A549 treated with CORT108297 at 1 μM for 4 hours (cell line): Measurements from ENCODE around the gene SH3BP4. TPM values are rescaled to one million over a fixed set of nuclear protein-coding genes. Genes with fewer than 3 reads are reported as not detected.

ENCODE experiments used
- total RNA-seq: library from RNA; stranded (reverse); fragments of 200-300 nt; extraction: Qiagen RNA extraction; gene quantifications from 5 replicates; pipeline ENCODE4 v1.2.3, GENCODE V29; 2022

Gene SH3BP4, protein sequence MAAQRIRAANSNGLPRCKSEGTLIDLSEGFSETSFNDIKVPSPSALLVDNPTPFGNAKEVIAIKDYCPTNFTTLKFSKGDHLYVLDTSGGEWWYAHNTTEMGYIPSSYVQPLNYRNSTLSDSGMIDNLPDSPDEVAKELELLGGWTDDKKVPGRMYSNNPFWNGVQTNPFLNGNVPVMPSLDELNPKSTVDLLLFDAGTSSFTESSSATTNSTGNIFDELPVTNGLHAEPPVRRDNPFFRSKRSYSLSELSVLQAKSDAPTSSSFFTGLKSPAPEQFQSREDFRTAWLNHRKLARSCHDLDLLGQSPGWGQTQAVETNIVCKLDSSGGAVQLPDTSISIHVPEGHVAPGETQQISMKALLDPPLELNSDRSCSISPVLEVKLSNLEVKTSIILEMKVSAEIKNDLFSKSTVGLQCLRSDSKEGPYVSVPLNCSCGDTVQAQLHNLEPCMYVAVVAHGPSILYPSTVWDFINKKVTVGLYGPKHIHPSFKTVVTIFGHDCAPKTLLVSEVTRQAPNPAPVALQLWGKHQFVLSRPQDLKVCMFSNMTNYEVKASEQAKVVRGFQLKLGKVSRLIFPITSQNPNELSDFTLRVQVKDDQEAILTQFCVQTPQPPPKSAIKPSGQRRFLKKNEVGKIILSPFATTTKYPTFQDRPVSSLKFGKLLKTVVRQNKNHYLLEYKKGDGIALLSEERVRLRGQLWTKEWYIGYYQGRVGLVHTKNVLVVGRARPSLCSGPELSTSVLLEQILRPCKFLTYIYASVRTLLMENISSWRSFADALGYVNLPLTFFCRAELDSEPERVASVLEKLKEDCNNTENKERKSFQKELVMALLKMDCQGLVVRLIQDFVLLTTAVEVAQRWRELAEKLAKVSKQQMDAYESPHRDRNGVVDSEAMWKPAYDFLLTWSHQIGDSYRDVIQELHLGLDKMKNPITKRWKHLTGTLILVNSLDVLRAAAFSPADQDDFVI
- 31.6 to 37.3 TPM (median 34.5 TPM) in 5 replicates for total RNA-seq

DNA sequence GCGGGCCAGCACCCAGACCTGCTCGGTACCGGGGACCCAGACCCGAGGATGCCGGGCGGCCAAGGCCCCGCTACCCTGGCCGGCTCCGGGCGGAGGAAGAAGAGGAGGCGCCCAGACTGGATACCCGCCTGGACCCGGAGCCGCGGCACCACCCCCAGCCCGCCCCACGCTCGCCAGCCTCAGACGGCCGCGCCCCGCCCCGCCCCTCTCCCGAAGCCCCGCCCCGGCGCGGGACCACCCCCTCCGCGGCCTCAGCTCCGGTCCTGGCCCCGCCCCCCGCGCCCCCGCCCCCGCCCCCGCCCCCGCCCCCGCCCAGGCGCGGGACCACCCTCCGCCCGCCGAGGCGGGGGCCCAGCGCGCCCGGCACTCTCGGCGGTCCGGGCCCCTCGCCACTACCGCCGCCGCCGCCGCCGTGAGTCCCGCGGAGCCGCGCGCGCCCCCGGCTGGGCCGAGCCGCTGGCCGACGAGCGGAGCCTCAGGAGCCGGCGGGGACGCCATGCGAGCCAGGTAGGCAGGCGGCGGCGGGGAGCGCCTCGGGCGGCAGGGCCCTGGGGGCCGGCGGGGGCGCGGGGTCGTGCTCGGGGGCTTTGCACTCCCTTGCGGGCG, at the start of gene SH3BP4:
Gene SH3BP4 (plus strand): TSS at position 354 of the 606 bp plus-strand sequence. CDS start 82,986 bp downstream, outside the sequence.

